ENCODE results near the gene TMEM184B.

The TMEM184B gene

GRCh38 chr22:38212442-38212841 is 60.4 kb downstream of the TMEM184B start:
- no peaks in the 10 kb centered on the region for H3K27me3 ChIP-seq (ENCODE audit: control insufficient read depth in 5 of 5, insufficient read depth in 4 of 5, low read length in 5 of 5)
- peaks cover 0 to 22% (median 8%) of the 10 kb centered on the region in 5 donors for H3K36me3 ChIP-seq (ENCODE audit: control insufficient read depth in 5 of 5, insufficient read depth in 5 of 5, low read length in 5 of 5)
- no peak overlapping the region for H3K9ac ChIP-seq (ENCODE audit: low read length in 5 of 5)
- H3K4me1 ChIP-seq (ENCODE audit: control insufficient read depth in 5 of 5, insufficient read depth in 5 of 5, low read length in 5 of 5) = peaks cover 7 to 53% (median 18%) of the 10 kb centered on the region in 5 donors
- no peak overlapping the region for H3K27ac ChIP-seq (ENCODE audit: low read depth, low read length)
- no peaks in the 10 kb centered on the region for H3K9me3 ChIP-seq (ENCODE audit: control insufficient read depth in 5 of 5, low read length in 5 of 5)
- H3K4me3 ChIP-seq (ENCODE audit: low read depth in 1 of 5, low read length in 5 of 5) = no peak overlapping the region

- Histone ChIP-seq H3K4me3 (ENCODE audit: low read depth in 1 of 5, low read length in 5 of 5) (no peak overlapping the region), H3K27ac (ENCODE audit: low read depth, low read length) (no peak overlapping the region), H3K4me1 (ENCODE audit: control insufficient read depth in 5 of 5, insufficient read depth in 5 of 5, low read length in 5 of 5) (peaks cover 7 to 53% (median 18%) of the 10 kb centered on the region in 5 donors), H3K27me3 (ENCODE audit: control insufficient read depth in 5 of 5, insufficient read depth in 4 of 5, low read length in 5 of 5) (no peaks in the 10 kb centered on the region), H3K36me3 (ENCODE audit: control insufficient read depth in 5 of 5, insufficient read depth in 5 of 5, low read length in 5 of 5) (peaks cover 0 to 19% (median 8%) of the 10 kb centered on the region in 5 donors), H3K9ac (ENCODE audit: low read length in 5 of 5) (no peak overlapping the region), H3K9me3 (ENCODE audit: control insufficient read depth in 5 of 5, low read length in 5 of 5) (no peaks in the 10 kb centered on the region)
Observed at GRCh38 chr22:38211556-38211955, 61.3 kb downstream of the TMEM184B start.

- Histone ChIP-seq H3K27me3 (ENCODE audit: control insufficient read depth in 5 of 5, insufficient read depth in 4 of 5, low read length in 5 of 5) (no peaks in the 10 kb centered on the region), H3K36me3 (ENCODE audit: control insufficient read depth in 5 of 5, insufficient read depth in 5 of 5, low read length in 5 of 5) (peaks cover 0 to 5% (median 3%) of the 10 kb centered on the region in 5 donors), H3K27ac (ENCODE audit: low read depth, low read length) (no peak overlapping the region), H3K9me3 (ENCODE audit: control insufficient read depth in 5 of 5, low read length in 5 of 5) (no peaks in the 10 kb centered on the region), H3K4me3 (ENCODE audit: low read depth in 1 of 5, low read length in 5 of 5) (no peak overlapping the region), H3K9ac (ENCODE audit: low read length in 5 of 5) (no peak overlapping the region), H3K4me1 (ENCODE audit: control insufficient read depth in 5 of 5, insufficient read depth in 5 of 5, low read length in 5 of 5) (peaks cover 19 to 66% (median 34%) of the 10 kb centered on the region in 5 donors)
Observed at GRCh38 chr22:38208551-38208968, 64.2 kb downstream of the TMEM184B start.

GRCh38 chr22:38207898-38208432 is 64.8 kb downstream of the TMEM184B start:
- Histone ChIP-seq H3K4me1 (ENCODE audit: control insufficient read depth in 5 of 5, insufficient read depth in 5 of 5, low read length in 5 of 5) (peaks cover 22 to 67% (median 35%) of the 10 kb centered on the region in 5 donors), H3K27ac (ENCODE audit: low read depth, low read length) (no peak overlapping the region), H3K27me3 (ENCODE audit: control insufficient read depth in 5 of 5, insufficient read depth in 4 of 5, low read length in 5 of 5) (no peaks in the 10 kb centered on the region), H3K4me3 (ENCODE audit: low read depth in 1 of 5, low read length in 5 of 5) (no peak overlapping the region), H3K36me3 (ENCODE audit: control insufficient read depth in 5 of 5, insufficient read depth in 5 of 5, low read length in 5 of 5) (peaks cover 0 to 5% (median 3%) of the 10 kb centered on the region in 5 donors), H3K9me3 (ENCODE audit: control insufficient read depth in 5 of 5, low read length in 5 of 5) (no peaks in the 10 kb centered on the region), H3K9ac (ENCODE audit: low read length in 5 of 5) (no peak overlapping the region)

- H3K4me1 ChIP-seq (ENCODE audit: control insufficient read depth in 5 of 5, insufficient read depth in 5 of 5, low read length in 5 of 5) = peaks cover 19 to 59% (median 40%) of the 10 kb centered on the region in 5 donors
- H3K36me3 ChIP-seq (ENCODE audit: control insufficient read depth in 5 of 5, insufficient read depth in 5 of 5, low read length in 5 of 5) = peaks cover 0 to 5% (median 3%) of the 10 kb centered on the region in 5 donors
- peak overlapping the region in 4 of 5 donors; percentile 63 to 95 (median 80) for H3K9ac ChIP-seq (ENCODE audit: low read length in 5 of 5)
- no peaks in the 10 kb centered on the region for H3K27me3 ChIP-seq (ENCODE audit: control insufficient read depth in 5 of 5, insufficient read depth in 4 of 5, low read length in 5 of 5)
- H3K4me3 ChIP-seq (ENCODE audit: low read depth in 1 of 5, low read length in 5 of 5) = peak overlapping the region; percentile 85 to 97 (median 88)
- H3K27ac ChIP-seq (ENCODE audit: low read depth, low read length) = peak overlapping the region; percentile 97
- H3K9me3 ChIP-seq (ENCODE audit: control insufficient read depth in 5 of 5, low read length in 5 of 5) = no peaks in the 10 kb centered on the region
Observed at GRCh38 chr22:38205261-38206128, 67.3 kb downstream of the TMEM184B start.

- Histone ChIP-seq H3K27ac (ENCODE audit: low read depth, low read length) (peak overlapping the region; percentile 97), H3K36me3 (ENCODE audit: control insufficient read depth in 5 of 5, insufficient read depth in 5 of 5, low read length in 5 of 5) (peaks cover 0 to 5% (median 3%) of the 10 kb centered on the region in 5 donors), H3K4me3 (ENCODE audit: low read depth in 1 of 5, low read length in 5 of 5) (peak overlapping the region; percentile 85 to 97 (median 88)), H3K9ac (ENCODE audit: low read length in 5 of 5) (peak overlapping the region in 4 of 5 donors; percentile 63 to 95 (median 80)), H3K4me1 (ENCODE audit: control insufficient read depth in 5 of 5, insufficient read depth in 5 of 5, low read length in 5 of 5) (peaks cover 19 to 52% (median 40%) of the 10 kb centered on the region in 5 donors), H3K9me3 (ENCODE audit: control insufficient read depth in 5 of 5, low read length in 5 of 5) (no peaks in the 10 kb centered on the region), H3K27me3 (ENCODE audit: control insufficient read depth in 5 of 5, insufficient read depth in 4 of 5, low read length in 5 of 5) (no peaks in the 10 kb centered on the region)
Observed at GRCh38 chr22:38204784-38205183, 68.0 kb downstream of the TMEM184B start.

GRCh38 chr22:38203855-38204514 is 68.8 kb downstream of the TMEM184B start:
- Histone ChIP-seq H3K27ac (ENCODE audit: low read depth, low read length) (peak overlapping the region; percentile 97), H3K36me3 (ENCODE audit: control insufficient read depth in 5 of 5, insufficient read depth in 5 of 5, low read length in 5 of 5) (peaks cover 0 to 5% (median 3%) of the 10 kb centered on the region in 5 donors), H3K9ac (ENCODE audit: low read length in 5 of 5) (peak overlapping the region; percentile 68 to 95 (median 92)), H3K9me3 (ENCODE audit: control insufficient read depth in 5 of 5, low read length in 5 of 5) (no peaks in the 10 kb centered on the region), H3K4me1 (ENCODE audit: control insufficient read depth in 5 of 5, insufficient read depth in 5 of 5, low read length in 5 of 5) (peaks cover 19 to 49% (median 40%) of the 10 kb centered on the region in 5 donors), H3K4me3 (ENCODE audit: low read depth in 1 of 5, low read length in 5 of 5) (peak overlapping the region; percentile 85 to 97 (median 88)), H3K27me3 (ENCODE audit: control insufficient read depth in 5 of 5, insufficient read depth in 4 of 5, low read length in 5 of 5) (no peaks in the 10 kb centered on the region)

- H3K27ac ChIP-seq (ENCODE audit: low read depth, low read length) = peak overlapping the region; percentile 97
- H3K36me3 ChIP-seq (ENCODE audit: control insufficient read depth in 5 of 5, insufficient read depth in 5 of 5, low read length in 5 of 5) = peaks cover 0 to 2% (median 0%) of the 10 kb centered on the region in 5 donors
- peak overlapping the region; percentile 68 to 95 (median 92) for H3K9ac ChIP-seq (ENCODE audit: low read length in 5 of 5)
- H3K27me3 ChIP-seq (ENCODE audit: control insufficient read depth in 5 of 5, insufficient read depth in 4 of 5, low read length in 5 of 5) = no peaks in the 10 kb centered on the region
- H3K4me1 ChIP-seq (ENCODE audit: control insufficient read depth in 5 of 5, insufficient read depth in 5 of 5, low read length in 5 of 5) = peaks cover 19 to 45% (median 40%) of the 10 kb centered on the region in 5 donors
- H3K9me3 ChIP-seq (ENCODE audit: control insufficient read depth in 5 of 5, low read length in 5 of 5) = no peaks in the 10 kb centered on the region
- H3K4me3 ChIP-seq (ENCODE audit: low read depth in 1 of 5, low read length in 5 of 5) = peak overlapping the region; percentile 85 to 97 (median 88)
Observed at GRCh38 chr22:38203090-38203810, 69.6 kb downstream of the TMEM184B start.

- no peaks in the 10 kb centered on the region for H3K27me3 ChIP-seq (ENCODE audit: control insufficient read depth in 5 of 5, insufficient read depth in 4 of 5, low read length in 5 of 5)
- H3K4me3 ChIP-seq (ENCODE audit: low read depth in 1 of 5, low read length in 5 of 5) = peak overlapping the region; percentile 85 to 97 (median 88)
- peak overlapping the region; percentile 48 to 95 (median 92) for H3K9ac ChIP-seq (ENCODE audit: low read length in 5 of 5)
- peak overlapping the region; percentile 97 for H3K27ac ChIP-seq (ENCODE audit: low read depth, low read length)
- no peaks in the 10 kb centered on the region for H3K36me3 ChIP-seq (ENCODE audit: control insufficient read depth in 5 of 5, insufficient read depth in 5 of 5, low read length in 5 of 5)
- peaks cover 18 to 41% (median 39%) of the 10 kb centered on the region in 5 donors for H3K4me1 ChIP-seq (ENCODE audit: control insufficient read depth in 5 of 5, insufficient read depth in 5 of 5, low read length in 5 of 5)
- H3K9me3 ChIP-seq (ENCODE audit: control insufficient read depth in 5 of 5, low read length in 5 of 5) = no peaks in the 10 kb centered on the region
Observed at GRCh38 chr22:38202437-38203089, 70.2 kb downstream of the TMEM184B start.

Measured in subcutaneous abdominal adipose tissue (tissue), 5 donors.